Karpas-422 (cell line): ENCODE measurements around the gene ZDHHC11B. TPM values are rescaled to one million over a fixed set of nuclear protein-coding genes. Genes with fewer than 3 reads are reported as not detected.

ENCODE experiments used
- DNase-seq: peaks from one replicate; pipeline ENCODE4 v3.0.0-alpha.2; 2015
- H2AFZ ChIP-seq: fragments of 200-600 bp; sonication (generic); 2 replicates; pipeline ENCODE4 v1.6.1; 2014; ENCODE audit warnings: antibody characterized with exemption, low read length, mixed read lengths
- H3K27ac ChIP-seq: fragments of 200-600 bp; sonication (generic); 2 replicates; pipeline ENCODE4 v1.5.1; 2014; ENCODE audit warnings: mild to moderate bottlenecking, low read length, moderate library complexity
- H3K27me3 ChIP-seq: fragments of 200-600 bp; sonication (generic); 2 replicates; pipeline ENCODE4 v1.6.1; 2014; ENCODE audit warnings: low read length, mixed read lengths
- H3K36me3 ChIP-seq: fragments of 200-600 bp; sonication (generic); 2 replicates; pipeline ENCODE4 v1.6.1; 2014; ENCODE audit warnings: low read length, mixed read lengths; ENCODE audit not compliant: insufficient read depth
- H3K4me1 ChIP-seq: fragments of 200-600 bp; sonication (generic); 2 replicates; pipeline ENCODE4 v1.6.1; 2014; ENCODE audit warnings: mild to moderate bottlenecking, low read length, mixed read lengths
- H3K4me2 ChIP-seq: fragments of 200-600 bp; sonication (generic); 2 replicates; pipeline ENCODE4 v1.6.1; 2014; ENCODE audit warnings: low read length, low read depth, mild to moderate bottlenecking; ENCODE audit not compliant: poor library complexity, severe bottlenecking
- H3K4me3 ChIP-seq: fragments of 200-600 bp; sonication (generic); 2 replicates; pipeline ENCODE4 v1.5.1; 2014; ENCODE audit warnings: mild to moderate bottlenecking, antibody characterized with exemption, low read length, mixed read lengths
- H3K79me2 ChIP-seq: fragments of 200-600 bp; sonication (generic); 2 replicates; pipeline ENCODE4 v1.6.1; 2014; ENCODE audit warnings: mild to moderate bottlenecking, low read length, mixed read lengths
- H3K9ac ChIP-seq: fragments of 200-600 bp; sonication (generic); 2 replicates; pipeline ENCODE4 v1.6.0; 2014; ENCODE audit warnings: low read length
- H3K9me2 ChIP-seq: fragments of 200-600 bp; sonication (generic), shearing (Covaris generic); replicated peaks from 2 replicates; pipeline ENCODE4 v1.6.0; 2014; ENCODE audit warnings: mild to moderate bottlenecking, low read length, moderate library complexity; ENCODE audit not compliant: insufficient read depth
- H3K9me3 ChIP-seq: fragments of 300-700, 200-600 bp; sonication (generic); 2 replicates; pipeline ENCODE4 v1.6.1; 2014; ENCODE audit warnings: low read length, mixed read lengths
- H4K20me1 ChIP-seq: fragments of 200-600 bp; sonication (generic); 2 replicates; pipeline ENCODE4 v1.6.1; 2014; ENCODE audit warnings: mild to moderate bottlenecking, antibody characterized with exemption, low read length, low read depth; ENCODE audit not compliant: insufficient read depth
- total RNA-seq: library from RNA; depleted of rRNA; stranded (reverse); fragments of >200 nt; shearing (Covaris generic); gene quantifications from 2 replicates; pipeline ENCODE4 v1.2.3, GENCODE V29; 2014; ENCODE audit warnings: low replicate concordance

ZDHHC11B gene
- total RNA-seq, 1 experiment from 2014 or later: 0.34 TPM

DNA sequence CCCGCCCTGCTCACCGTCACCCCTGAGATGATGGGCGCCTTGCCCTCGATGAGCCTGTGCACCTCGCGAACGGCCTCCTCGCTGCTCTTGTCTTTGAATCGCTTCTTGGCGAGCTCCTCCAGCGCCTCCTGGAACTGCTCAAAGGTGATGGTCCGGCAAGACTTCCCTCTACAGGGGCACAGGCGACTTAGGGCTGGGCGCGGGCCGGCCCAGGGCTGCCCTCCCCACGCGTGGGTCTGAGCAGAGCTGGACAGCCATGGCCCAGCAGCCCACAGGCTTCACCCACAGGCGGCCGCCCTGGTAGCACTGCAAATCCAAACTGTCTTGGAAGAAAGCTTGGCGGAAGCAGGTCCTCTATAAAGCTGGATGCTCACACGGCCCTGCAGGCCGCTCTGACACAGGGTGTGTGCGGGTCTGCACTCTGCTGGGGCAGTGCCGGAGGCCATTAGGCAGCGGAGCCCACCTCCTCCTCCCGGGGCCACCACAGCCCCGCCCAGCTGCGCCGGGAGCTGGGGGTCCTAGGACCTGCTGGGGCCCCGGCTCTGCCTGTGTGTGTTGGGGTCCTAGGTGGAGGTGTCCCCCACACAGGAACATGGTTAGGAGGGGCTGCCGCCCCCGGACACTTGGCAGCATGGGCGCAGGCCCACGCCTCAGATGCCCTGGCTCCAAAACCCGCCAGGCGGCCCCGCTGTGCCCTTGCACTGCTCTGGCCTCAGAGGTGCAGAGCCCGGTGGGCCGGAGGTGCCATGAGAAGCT is 118.4 kb downstream of the ZDHHC11B start:
- Histone ChIP-seq H3K27ac (no peak overlapping the region), H3K36me3 (peaks cover 10% of the 10 kb centered on the region; the same call in 1 of the 2 replicates), H3K27me3 (no peaks in the 10 kb centered on the region), H3K4me3 (no peak overlapping the region), H3K79me2 (no peaks in the 10 kb centered on the region), H3K9me3 (no peaks in the 10 kb centered on the region), H3K4me1 (no peaks in the 10 kb centered on the region), H3K4me2 (no peak overlapping the region), H3K9ac (no peak overlapping the region), H4K20me1 (peaks cover 16% of the 10 kb centered on the region), H2AFZ (no peak overlapping the region), H3K9me2 (no peaks in the 10 kb centered on the region)
- no peak for DNase-seq

- no peak overlapping the region for H3K4me2 ChIP-seq
- no peaks in the 10 kb centered on the region for H3K9me2 ChIP-seq
- DNase-seq: peak; percentile 81
- no peaks in the 10 kb centered on the region for H3K79me2 ChIP-seq
- H4K20me1 ChIP-seq: peaks cover 10% of the 10 kb centered on the region
- H3K9ac ChIP-seq: no peak overlapping the region
- peaks cover 10% of the 10 kb centered on the region; the same call in 1 of the 2 replicates for H3K36me3 ChIP-seq
- no peak overlapping the region for H3K27ac ChIP-seq
- H2AFZ ChIP-seq: no peak overlapping the region
- H3K9me3 ChIP-seq: no peaks in the 10 kb centered on the region
- H3K4me1 ChIP-seq: no peaks in the 10 kb centered on the region
- H3K4me3 ChIP-seq: no peak overlapping the region
- H3K27me3 ChIP-seq: no peaks in the 10 kb centered on the region
These were observed 119.0 kb downstream of the ZDHHC11B start for GRCh38 chr5:665541-665955.

GRCh38 chr5:664994-665360 is 119.6 kb downstream of the ZDHHC11B start:
- no peak for DNase-seq
- H3K36me3 ChIP-seq: peaks cover 14% of the 10 kb centered on the region
- no peak overlapping the region for H2AFZ ChIP-seq

DNA sequence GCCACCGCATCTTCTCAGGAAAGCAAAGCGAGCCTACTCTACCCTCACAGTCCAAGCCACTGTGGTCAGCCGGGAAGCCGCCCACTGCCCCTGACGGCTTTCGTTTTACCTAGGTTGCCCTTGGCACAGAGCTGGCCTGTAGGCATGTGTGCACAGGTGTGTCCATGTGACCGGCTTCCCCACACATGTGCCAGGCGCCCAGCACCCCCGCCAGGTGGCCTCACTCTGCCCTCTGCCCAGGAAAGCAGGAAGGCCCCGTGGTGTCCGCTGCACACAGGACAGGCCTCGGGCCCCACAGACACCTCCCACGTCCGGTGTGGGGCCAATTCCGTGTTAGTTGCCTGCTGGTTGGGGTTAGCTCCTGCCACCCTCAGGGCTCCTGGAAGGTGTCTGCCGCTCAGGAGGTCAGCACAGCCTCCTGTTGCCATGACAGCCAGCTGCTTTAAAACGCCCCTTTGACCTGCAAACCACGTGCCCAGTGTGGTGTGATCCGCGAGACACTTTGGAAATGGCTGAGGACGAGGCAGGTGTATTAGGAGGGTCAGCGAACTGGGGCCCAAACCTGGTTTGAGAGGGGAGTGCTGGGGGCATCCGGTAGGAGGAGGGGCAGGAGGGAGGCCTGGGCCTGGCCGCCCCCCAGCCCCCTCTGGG is 120.1 kb downstream of the ZDHHC11B start:
- no peak overlapping the region for H3K27ac ChIP-seq
- H3K4me3 ChIP-seq: no peak overlapping the region
- no peaks in the 10 kb centered on the region for H3K27me3 ChIP-seq
- no peak for DNase-seq
- peaks cover 5% of the 10 kb centered on the region; the same call in 1 of the 2 replicates for H4K20me1 ChIP-seq
- no peak overlapping the region for H3K9ac ChIP-seq
- H3K79me2 ChIP-seq: no peaks in the 10 kb centered on the region
- H2AFZ ChIP-seq: no peak overlapping the region
- H3K9me3 ChIP-seq: no peaks in the 10 kb centered on the region
- H3K9me2 ChIP-seq: no peaks in the 10 kb centered on the region
- peaks cover 18% of the 10 kb centered on the region for H3K36me3 ChIP-seq
- no peaks in the 10 kb centered on the region for H3K4me1 ChIP-seq
- no peak overlapping the region for H3K4me2 ChIP-seq

More at GRCh38 chr5:664994-665360, 119.6 kb downstream of the ZDHHC11B start:
- Histone ChIP-seq H3K4me3 (no peak overlapping the region), H3K79me2 (no peaks in the 10 kb centered on the region), H3K4me2 (no peak overlapping the region), H3K9me2 (no peaks in the 10 kb centered on the region), H3K9me3 (no peaks in the 10 kb centered on the region), H4K20me1 (peaks cover 5% of the 10 kb centered on the region; the same call in 1 of the 2 replicates), H3K27ac (no peak overlapping the region), H3K9ac (no peak overlapping the region), H3K4me1 (no peaks in the 10 kb centered on the region), H3K27me3 (no peaks in the 10 kb centered on the region)

- Histone ChIP-seq H3K4me3 (no peak overlapping the region), H3K9ac (no peak overlapping the region), H4K20me1 (0 out of 2 replicates have a peak, but pooled peaks cover 5% of the 10 kb centered on the region), H3K4me2 (no peak overlapping the region), H3K9me3 (no peaks in the 10 kb centered on the region), H2AFZ (no peak overlapping the region), H3K9me2 (no peaks in the 10 kb centered on the region), H3K79me2 (no peaks in the 10 kb centered on the region), H3K27me3 (no peaks in the 10 kb centered on the region), H3K27ac (no peak overlapping the region), H3K36me3 (peaks cover 25% of the 10 kb centered on the region), H3K4me1 (no peaks in the 10 kb centered on the region)
- DNase-seq: no peak
These were observed 120.8 kb downstream of the ZDHHC11B start for GRCh38 chr5:663436-664342.

GRCh38 chr5:662751-663435 is 121.6 kb downstream of the ZDHHC11B start:
- Histone ChIP-seq H2AFZ (no peak overlapping the region), H3K36me3 (peaks cover 29% of the 10 kb centered on the region), H3K4me3 (no peak overlapping the region), H3K79me2 (no peaks in the 10 kb centered on the region), H3K9ac (no peak overlapping the region), H4K20me1 (0 out of 2 replicates have a peak, but pooled peaks cover 5% of the 10 kb centered on the region), H3K4me2 (no peak overlapping the region), H3K4me1 (no peaks in the 10 kb centered on the region), H3K27ac (no peak overlapping the region), H3K9me3 (no peaks in the 10 kb centered on the region), H3K27me3 (no peaks in the 10 kb centered on the region), H3K9me2 (no peaks in the 10 kb centered on the region)
- DNase-seq: no peak

GRCh38 chr5:661891-662750 is 122.4 kb downstream of the ZDHHC11B start:
- H4K20me1 ChIP-seq: 0 out of 2 replicates have a peak, but pooled peaks cover 5% of the 10 kb centered on the region
- DNase-seq: no peak
- no peak overlapping the region for H3K9ac ChIP-seq
- H3K4me3 ChIP-seq: no peak overlapping the region
- H3K27me3 ChIP-seq: no peaks in the 10 kb centered on the region
- H3K9me2 ChIP-seq: no peaks in the 10 kb centered on the region
- no peaks in the 10 kb centered on the region for H3K9me3 ChIP-seq
- H3K36me3 ChIP-seq: peaks cover 37% of the 10 kb centered on the region
- H3K79me2 ChIP-seq: no peaks in the 10 kb centered on the region
- H3K4me2 ChIP-seq: no peak overlapping the region
- H3K27ac ChIP-seq: no peak overlapping the region
- no peaks in the 10 kb centered on the region for H3K4me1 ChIP-seq
- H2AFZ ChIP-seq: no peak overlapping the region
